Measurements from ENCODE around the gene RPS21.

GRCh38 chr20:62390317-62391164, 3.6 kb downstream of the RPS21 start:
- TF ChIP-seq POLR2A (IDR thresholded peaks at IDR 0.05): no peak
- TF ChIP-seq CTCF (IDR thresholded peaks at IDR 0.05): no peak

Measured in heart left ventricle (tissue), 13 donors.